Panc1 (cell line): ENCODE data around the gene AHDC1. TPM values are rescaled to one million over a fixed set of nuclear protein-coding genes. Genes with fewer than 3 reads are reported as not detected.
A peak's percentile ranks its signal among the peaks of the same experiment; 100 is the strongest.

Source experiments
- ATAC-seq: fragments of 200-7000 bp; cut with Tn5 transposase; 2 replicates; pipeline ENCODE4 v1.9.1; 2020; ENCODE audit warnings: mild to moderate bottlenecking, moderate library complexity
- BruUV-seq: library from RNA; stranded (reverse); fragments of 400-500 nt; replicated peaks from 2 replicates; lab custom pipeline; 2021; lab: Mats Ljungman, UMichigan
- CTCF ChIA-PET: fragments of 300-600 bp; sonication (Branson Sonifier 250); formaldehyde crosslinking; loops from one replicate; lab custom pipeline; 2022; ENCODE audit warnings: antibody characterized with exemption; lab: Charles Lee
- POLR2A ChIA-PET: fragments of 300-600 bp; sonication (Branson Sonifier 250); formaldehyde crosslinking; loops from one replicate; lab custom pipeline; 2022; ENCODE audit warnings: antibody characterized with exemption; lab: Charles Lee
- DNase-seq: peaks from one replicate; pipeline ENCODE4 v3.0.0-alpha.2; 2010; ENCODE audit warnings: low read depth, low spot score
- H3K27ac ChIP-seq: 2 replicates; pipeline ENCODE4 v1.5.1; 2011; ENCODE audit warnings: mild to moderate bottlenecking, low read length, inconsistent platforms
- H3K27me3 ChIP-seq: fragments of 200-500 bp; sonication (Bioruptor generic); 2 replicates; pipeline ENCODE4 v1.6.0; 2014; ENCODE audit warnings: low read length, inconsistent platforms; ENCODE audit not compliant: control insufficient read depth, insufficient read depth
- H3K36me3 ChIP-seq: fragments of 200-500 bp; sonication (Bioruptor generic); 2 replicates; pipeline ENCODE4 v1.5.1; 2014; ENCODE audit warnings: inconsistent platforms, mild to moderate bottlenecking, low read length, moderate library complexity; ENCODE audit not compliant: control insufficient read depth, insufficient read depth
- H3K4me1 ChIP-seq: 2 replicates; pipeline ENCODE4 v1.5.1; 2011; ENCODE audit warnings: inconsistent platforms, mild to moderate bottlenecking, low read length, moderate library complexity; ENCODE audit not compliant: control insufficient read depth, insufficient read depth
- H3K4me3 ChIP-seq, 2 experiments: 2 replicates each; pipeline ENCODE4 v1.5.1; 2011 to 2012; ENCODE audit warnings: low read depth in 2 of 2, low read length in 2 of 2, mild to moderate bottlenecking in 2 of 2, inconsistent platforms in 1 of 2, moderate library complexity in 1 of 2
- H3K9me3 ChIP-seq: fragments of 200-500 bp; sonication (Bioruptor generic); 2 replicates; pipeline ENCODE4 v1.5.1; 2014; ENCODE audit warnings: low read depth, mild to moderate bottlenecking, inconsistent platforms, low read length, moderate library complexity; ENCODE audit not compliant: control insufficient read depth, insufficient read depth
- CTCF ChIP-seq: fragments of 450-650 bp; IDR thresholded peaks from 2 replicates; pipeline ENCODE4 v1.5.1; 2017; ENCODE audit warnings: mild to moderate bottlenecking
- POLR2AphosphoS5 ChIP-seq: IDR thresholded peaks from 2 replicates; pipeline ENCODE4 v1.6.1; 2012; ENCODE audit warnings: mild to moderate bottlenecking, low read depth, low read length, moderate library complexity
- REST ChIP-seq, 2 experiments: IDR thresholded peaks; 2 replicates each; pipeline ENCODE4 v1.6.1; 2011 to 2012; ENCODE audit warnings: low read depth in 2 of 2, control low read depth in 1 of 2, low read length in 1 of 2, mild to moderate bottlenecking in 1 of 2, moderate library complexity in 1 of 2; ENCODE audit not compliant: insufficient read depth in 1 of 2
- SIN3A ChIP-seq: IDR thresholded peaks from 2 replicates; pipeline ENCODE4 v1.6.1; 2012; ENCODE audit warnings: low read depth, mild to moderate bottlenecking, low read length, moderate library complexity, borderline replicate concordance; ENCODE audit not compliant: insufficient read depth
- TCF7L2 ChIP-seq: IDR thresholded peaks from 2 replicates; pipeline ENCODE4 v1.6.1; 2011; ENCODE audit warnings: mild to moderate bottlenecking, low read depth, low read length, inconsistent platforms
- in situ Hi-C: cut with HindIII; loops from 2 replicates; pipeline ENCODE4 v1.10.0; 2016; ENCODE audit warnings: low sequenced_read_pairs, low pct_unique_long_range_greater_than_20kb
- intact Hi-C: fragments of 100-400 bp; cut with micrococcal nuclease; formaldehyde crosslinking; loops from one replicate; pipeline ENCODE4 v1.10.0; 2022; ENCODE audit not compliant: unreplicated experiment
- total RNA-seq: library from RNA; stranded (reverse); gene quantifications from one replicate; pipeline ENCODE4 v1.2.1, GENCODE V29; 2021; ENCODE audit not compliant: unreplicated experiment

AHDC1 gene
- total RNA-seq, 1 experiment from 2014 or later: 47.1 TPM

GRCh38 chr1:27594564-27595510, 9.1 kb downstream of the AHDC1 start:
- no peak overlapping the region for H3K4me3 ChIP-seq
- H3K27ac ChIP-seq: peak overlapping the region; percentile 18
- no peaks in the 10 kb centered on the region for H3K36me3 ChIP-seq
- BruUV-seq: TSS peak; percentile 21
- no peak for DNase-seq
- intact Hi-C loops (no loop called here), in situ Hi-C loops (no loop called here)
- H3K27me3 ChIP-seq: no peaks in the 10 kb centered on the region
- H3K4me1 ChIP-seq: peaks cover 89% of the 10 kb centered on the region
- no peaks in the 10 kb centered on the region for H3K9me3 ChIP-seq
- ChIA-PET POLR2A (interaction anchor here (0.5 to 0.7 kb wide), 2 partner anchors 20 to 150 kb away, joined by 3 read pairs; no protein-coding TSS in a partner anchor), CTCF (interaction anchor here (0.7 to 1.6 kb wide), 3 partner anchors 10 to 51 kb away, joined by 3 to 11 read pairs (median 4); no protein-coding TSS in a partner anchor)
- ATAC-seq: peak; percentile 5; the same call in 1 of the 2 replicates
- TF ChIP-seq TCF7L2 (no peak), REST (IDR thresholded peaks at IDR 0.05; ENCODE audit: insufficient read depth in 1 of 2, low read depth in 2 of 2, low read length in 1 of 2) (no peak), CTCF (no peak), SIN3A (no peak), POLR2AphosphoS5 (no peak)

- TF ChIP-seq CTCF: no peak
- TF ChIP-seq POLR2AphosphoS5: no peak
- no peak for TF ChIP-seq SIN3A
- TF ChIP-seq TCF7L2: no peak
- no peak for TF ChIP-seq REST (IDR thresholded peaks at IDR 0.05; ENCODE audit: insufficient read depth in 1 of 2, low read depth in 2 of 2, low read length in 1 of 2)
- no peak for DNase-seq
- H3K27ac ChIP-seq: peak overlapping the region; percentile 37; the same call in 1 of the 2 replicates
- intact Hi-C loops: no loop called here
- no peak overlapping the region for H3K4me3 ChIP-seq
- H3K27me3 ChIP-seq: no peaks in the 10 kb centered on the region
- in situ Hi-C loops: no loop called here
- no TSS peak for BruUV-seq
- ChIA-PET CTCF (no interaction called here), POLR2A (interaction anchor here (0.5 kb wide), 1 partner anchor 19 kb away, joined by 3 read pairs; no protein-coding TSS in a partner anchor)
- no peaks in the 10 kb centered on the region for H3K36me3 ChIP-seq
- ATAC-seq: no peak
- H3K4me1 ChIP-seq: peaks cover 89% of the 10 kb centered on the region
- no peaks in the 10 kb centered on the region for H3K9me3 ChIP-seq
Observed at GRCh38 chr1:27593678-27594563, 10.0 kb downstream of the AHDC1 start.
